ENCODE results near the gene SYK.
"Not testable (repeated sequence)": the region's sequence is repeated elsewhere in the genome, so short reads cannot be mapped to it uniquely, and the experiment has no call there.

SYK gene

DNA sequence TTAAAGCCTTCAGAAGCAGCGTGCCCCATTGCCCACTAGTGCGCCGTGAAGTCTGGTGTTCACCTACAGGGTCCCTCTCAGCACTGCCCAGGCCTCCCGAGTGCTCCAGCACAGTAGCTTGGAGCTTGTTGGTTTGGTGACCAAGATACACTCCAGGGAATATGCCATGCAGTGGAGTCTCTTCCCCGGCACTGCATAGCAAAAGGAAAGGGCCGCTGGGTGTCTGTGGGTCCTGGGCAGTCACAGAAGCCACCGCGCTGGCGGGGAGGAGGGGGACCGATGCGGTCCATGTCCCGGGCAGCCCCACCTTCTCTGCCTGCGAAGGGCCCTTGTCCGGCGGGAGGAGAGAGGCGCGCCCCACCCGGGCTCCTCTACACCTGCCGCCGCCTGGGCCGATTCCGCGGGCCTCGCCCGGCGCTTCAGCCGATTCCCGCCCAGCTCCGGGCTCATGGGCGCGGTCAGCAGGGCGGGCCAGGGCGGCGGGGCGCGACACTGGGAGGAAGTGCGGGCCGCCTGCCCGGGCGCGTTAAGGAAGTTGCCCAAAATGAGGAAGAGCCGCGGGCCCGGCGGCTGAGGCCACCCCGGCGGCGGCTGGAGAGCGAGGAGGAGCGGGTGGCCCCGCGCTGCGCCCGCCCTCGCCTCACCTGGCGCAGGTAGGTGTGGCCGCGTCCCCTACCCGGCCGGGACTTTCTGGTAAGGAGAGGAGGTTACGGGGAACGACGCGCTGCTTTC is at the start of gene SYK:
SYK (plus strand) TSS at position 579 of the 732 bp plus-strand sequence. CDS start 42,080 bp downstream, outside the sequence.
- peak in 1 of 2 donors; percentile 12 for DNase-seq (ENCODE audit: low read depth in 2 of 2)

DNA sequence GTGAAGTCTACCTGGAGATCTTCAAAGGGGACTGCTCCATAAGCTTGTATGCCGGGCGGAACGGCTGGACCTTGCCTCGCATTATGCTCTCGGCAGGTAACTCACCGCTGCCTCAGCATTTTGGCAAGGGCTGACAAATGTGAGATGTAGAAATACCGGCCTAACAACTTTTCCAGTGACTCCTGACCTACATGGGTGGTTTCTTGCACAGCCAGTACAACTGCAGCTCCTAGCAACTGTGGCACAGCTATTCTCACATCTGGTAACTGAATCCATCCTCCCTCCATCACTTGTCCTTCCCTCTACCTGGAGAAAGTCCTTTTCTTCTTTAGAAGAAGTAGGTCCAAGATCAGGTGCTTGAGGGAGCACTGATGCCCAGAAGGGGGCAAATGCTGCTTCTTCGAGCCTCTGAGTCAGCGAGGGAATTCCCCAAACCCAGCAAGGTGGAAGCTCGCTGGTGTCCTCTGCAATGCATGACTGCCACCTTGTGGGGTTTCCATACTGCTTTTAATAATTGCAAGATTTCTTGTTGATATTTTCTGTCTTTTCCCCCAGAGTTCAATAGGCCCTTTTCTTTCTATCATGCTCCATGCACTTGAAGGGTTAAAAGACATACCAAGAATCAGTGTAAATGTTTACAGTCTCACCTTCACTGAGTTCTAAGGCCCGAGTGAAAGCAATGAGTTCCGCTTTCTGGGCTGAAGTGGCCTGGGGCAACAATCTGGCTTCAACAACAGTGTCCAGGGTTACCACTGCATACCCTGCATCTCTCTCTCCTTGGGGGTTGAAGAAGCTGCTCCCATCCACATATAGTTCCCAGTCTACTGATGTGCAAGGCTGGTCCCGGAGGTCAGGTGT is 45.9 kb upstream of the SYK start:
- DNase-seq (ENCODE audit: low read depth in 2 of 2) = peak; percentile 14 to 36

DNA sequence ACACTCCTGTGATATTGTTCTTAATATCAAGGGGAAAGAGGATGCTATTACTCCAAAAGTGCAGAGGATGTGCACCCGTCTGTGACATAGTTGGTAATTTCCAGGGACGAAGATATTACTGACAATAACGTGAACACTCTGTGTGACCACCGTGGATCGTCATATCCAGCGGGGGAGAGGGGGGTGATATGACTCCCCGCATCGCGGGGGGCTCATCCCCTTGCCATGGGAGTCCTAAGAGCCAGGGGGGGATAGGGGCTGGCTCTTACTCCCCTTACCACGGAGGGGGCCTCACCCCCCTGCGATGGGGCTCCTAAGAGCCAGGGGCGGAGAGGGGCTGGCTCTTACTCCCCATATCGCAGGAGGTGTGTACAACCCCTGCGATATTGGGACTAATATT is 41.0 kb upstream of the SYK start:
- not testable (repeated sequence) for DNase-seq (ENCODE audit: low read depth in 2 of 2)

DNA sequence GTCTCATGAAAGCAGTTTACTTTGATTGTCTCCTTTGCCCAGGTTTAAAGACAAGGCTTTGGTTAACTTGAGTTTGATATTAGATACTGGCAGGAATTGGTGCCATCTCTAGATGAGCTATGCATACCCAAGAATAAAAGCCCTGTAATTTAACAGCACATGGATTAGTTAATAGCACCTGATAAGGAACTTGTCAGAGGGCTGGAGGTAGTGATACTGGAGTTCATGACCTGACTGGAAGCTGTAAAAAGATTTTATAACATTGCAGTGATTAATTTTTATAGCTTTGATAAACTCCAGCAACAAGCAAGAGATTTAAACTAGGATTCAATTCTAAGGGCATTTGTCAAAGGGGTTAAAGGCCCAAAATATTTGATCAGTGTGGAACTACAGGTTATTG is 34.9 kb upstream of the SYK start:
- DNase-seq (ENCODE audit: low read depth in 2 of 2) = no peak

DNA sequence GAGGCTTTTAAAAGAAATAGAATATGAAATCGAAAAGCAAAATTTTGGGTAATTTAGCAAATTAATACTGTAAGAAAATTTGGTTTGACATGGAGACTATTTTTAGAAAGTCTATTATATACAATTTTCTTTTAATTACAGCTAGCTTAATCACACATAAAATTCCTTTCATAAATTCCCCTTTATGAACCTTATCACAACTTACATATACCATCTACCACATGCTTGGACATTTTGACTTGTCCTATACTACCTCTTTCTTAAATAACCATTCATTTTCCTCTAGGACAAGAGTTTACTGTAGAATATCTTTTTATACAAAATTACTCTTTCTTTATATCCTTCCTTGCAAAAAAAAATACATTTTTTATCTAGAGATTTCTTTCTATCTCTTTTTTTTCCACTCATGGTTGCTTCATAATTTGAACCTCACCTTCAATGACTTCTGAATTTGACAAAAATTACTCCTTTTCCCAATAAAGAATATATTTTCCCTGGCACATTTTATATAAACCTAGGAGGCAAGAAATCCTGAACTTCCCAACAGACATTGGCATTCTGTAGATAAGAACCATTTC is 34.0 kb upstream of the SYK start:
- DNase-seq (ENCODE audit: low read depth in 2 of 2) = no peak

DNA sequence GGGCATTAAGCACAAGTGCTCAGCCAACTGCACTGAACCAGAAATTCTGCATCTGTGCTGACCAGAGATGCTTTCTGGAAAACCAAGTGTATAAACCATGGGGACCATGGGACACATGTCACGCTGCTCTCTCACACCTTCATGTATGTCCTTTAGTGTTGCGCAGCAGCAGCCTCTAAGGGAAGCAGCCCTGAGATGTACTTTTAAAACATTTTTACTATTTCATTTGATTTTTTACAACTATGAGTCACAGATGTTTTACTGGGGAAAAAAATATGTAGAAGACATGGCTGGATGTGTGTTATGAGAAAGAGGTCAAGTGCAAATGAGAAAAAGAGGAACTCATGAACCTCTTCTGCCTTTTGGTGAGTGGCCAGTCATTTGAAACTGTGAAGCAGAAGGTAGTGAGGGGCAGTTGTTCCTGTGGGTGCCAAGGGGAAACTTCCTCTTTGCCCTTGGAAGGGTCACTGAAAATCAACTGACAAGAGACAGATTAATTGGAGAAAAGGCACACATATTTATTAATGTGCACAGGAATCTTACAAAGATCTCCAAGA is 31.4 kb upstream of the SYK start:
- no peak for DNase-seq (ENCODE audit: low read depth in 2 of 2)

DNA sequence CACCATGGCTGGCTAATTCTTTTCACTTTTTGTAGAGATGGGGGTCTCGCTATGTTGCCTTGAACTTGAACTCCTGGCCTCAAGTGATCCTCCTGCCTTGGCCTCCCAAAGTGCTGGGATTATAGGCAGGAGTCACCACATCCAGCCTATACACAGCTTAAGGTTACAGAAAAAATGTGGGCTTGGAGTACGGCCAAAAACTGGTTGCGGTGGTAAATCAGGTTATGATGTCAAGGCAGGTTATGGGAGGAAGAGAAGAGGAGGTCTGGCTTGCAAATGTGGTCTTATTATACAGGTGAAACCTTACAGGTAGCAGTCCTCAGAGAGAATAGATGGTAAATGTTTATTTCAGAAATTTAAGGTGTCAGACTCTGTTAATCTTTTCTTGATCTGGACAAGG is 30.7 kb upstream of the SYK start:
- DNase-seq (ENCODE audit: low read depth in 2 of 2) = no peak

DNA sequence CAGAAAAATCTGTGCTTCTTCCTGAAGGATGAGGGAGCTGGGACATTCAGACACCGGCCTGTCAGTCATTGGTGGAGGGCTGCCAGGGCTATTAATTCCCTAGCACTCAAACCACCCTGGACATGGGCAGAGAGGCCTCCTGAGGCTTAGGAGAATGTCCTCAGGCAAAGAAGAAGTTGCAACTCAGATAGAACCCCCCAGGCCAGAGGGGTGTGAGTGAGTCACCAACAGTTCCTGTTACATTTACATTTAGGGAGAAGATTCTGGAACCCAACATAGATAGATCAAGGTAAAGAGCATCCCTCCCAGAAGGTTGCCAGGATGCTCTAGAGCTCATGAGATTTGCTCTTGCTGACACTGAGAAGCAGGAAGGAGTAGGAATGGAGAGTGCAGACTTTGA is 29.2 kb upstream of the SYK start:
- DNase-seq (ENCODE audit: low read depth in 2 of 2) = no peak

DNA sequence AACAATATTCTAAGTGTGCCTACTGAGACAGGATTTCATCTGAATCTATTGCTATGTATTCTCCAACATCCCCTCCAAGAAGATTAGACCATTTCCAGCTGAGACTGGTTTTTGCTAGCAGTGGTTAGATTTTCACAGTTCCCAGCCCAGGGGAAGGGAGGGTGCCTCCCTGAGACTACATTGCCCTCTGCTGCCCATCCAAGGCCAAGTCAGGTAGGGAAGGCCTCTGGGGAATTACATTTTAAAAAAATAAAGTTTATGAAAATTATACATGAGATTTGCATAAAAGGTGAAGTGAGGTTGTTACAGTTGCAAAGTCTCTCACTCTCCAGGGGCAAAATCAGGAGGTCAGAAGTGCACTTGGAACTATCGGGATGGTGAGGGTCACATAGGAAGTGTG is 28.0 kb upstream of the SYK start:
- DNase-seq (ENCODE audit: low read depth in 2 of 2) = no peak

DNA sequence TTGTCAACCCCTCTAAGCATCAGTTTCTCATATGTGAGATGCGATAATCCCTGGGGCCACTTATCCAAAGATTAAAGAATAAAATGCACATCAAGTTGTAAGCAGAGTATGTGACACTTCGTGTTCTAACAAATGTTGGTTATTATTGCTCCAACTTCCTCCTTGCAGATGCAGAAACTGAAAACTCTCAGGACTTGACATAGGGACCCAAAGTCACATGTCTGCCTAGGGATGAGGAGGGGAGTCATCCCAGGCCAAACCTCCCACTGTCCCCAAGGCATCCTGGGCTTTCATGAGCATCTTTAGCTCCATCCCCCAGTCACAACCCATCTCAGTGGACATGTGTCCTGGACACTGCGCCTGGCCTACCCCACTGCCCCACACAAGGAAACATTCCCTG is 27.5 kb upstream of the SYK start:
- no peak for DNase-seq (ENCODE audit: low read depth in 2 of 2)

DNA sequence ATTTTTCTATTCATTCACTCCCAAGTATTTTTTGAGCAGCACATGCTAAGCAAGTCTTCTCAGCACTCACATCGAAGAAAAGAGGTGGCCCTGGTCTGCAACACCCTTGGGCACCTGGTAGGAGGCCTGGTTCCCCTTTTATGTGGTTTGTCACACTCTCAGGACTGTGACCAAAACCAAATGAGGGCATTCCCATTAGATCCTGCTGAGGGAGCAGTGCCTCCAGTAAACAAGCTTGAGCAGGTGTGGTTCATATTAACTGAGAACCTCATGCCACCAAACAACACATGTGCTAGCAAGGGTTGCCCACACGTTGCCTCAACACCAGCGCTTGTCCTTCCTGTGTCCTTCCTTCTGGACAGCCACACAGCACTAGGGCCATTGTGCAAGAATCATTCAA is 26.9 kb upstream of the SYK start:
- DNase-seq (ENCODE audit: low read depth in 2 of 2) = no peak

DNA sequence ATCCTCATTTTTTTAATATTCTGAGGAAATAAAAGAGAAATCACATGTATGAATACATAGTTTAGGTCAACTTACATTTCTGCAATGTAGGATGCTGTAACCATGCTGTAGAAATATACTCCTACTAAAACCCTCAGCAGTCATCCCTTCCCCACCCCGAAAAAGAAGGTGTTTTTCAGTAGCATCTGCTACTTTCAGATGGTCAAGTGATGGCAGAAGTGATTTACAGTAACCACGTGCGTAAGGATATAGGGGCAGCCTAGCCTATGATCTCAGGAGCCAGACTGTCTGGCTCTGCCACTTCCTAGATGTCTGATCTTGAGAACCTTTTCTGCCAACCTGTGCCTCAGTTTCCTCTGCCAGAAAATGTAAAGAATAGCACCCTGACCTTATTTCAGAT is 26.0 kb upstream of the SYK start:
- DNase-seq (ENCODE audit: low read depth in 2 of 2) = no peak

DNA sequence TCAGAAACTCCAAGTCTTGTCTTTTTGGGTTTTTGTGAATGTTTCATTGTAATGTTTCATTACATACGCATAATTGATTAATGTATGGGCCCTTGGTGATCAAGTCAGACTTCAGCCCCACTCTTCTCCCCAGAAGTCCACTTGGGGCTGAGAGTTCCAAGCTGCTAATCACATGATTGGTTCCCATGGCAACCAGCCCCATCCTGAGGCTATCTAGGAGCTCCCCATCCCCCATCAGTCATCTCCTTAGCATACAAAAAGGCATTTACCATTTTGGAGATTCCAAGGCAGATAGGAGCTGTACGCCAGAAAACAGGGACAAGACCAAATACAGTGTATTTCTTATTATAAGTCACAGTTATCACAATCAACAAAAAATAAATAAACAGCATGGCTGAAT is 22.9 kb upstream of the SYK start:
- no peak for DNase-seq (ENCODE audit: low read depth in 2 of 2)

DNA sequence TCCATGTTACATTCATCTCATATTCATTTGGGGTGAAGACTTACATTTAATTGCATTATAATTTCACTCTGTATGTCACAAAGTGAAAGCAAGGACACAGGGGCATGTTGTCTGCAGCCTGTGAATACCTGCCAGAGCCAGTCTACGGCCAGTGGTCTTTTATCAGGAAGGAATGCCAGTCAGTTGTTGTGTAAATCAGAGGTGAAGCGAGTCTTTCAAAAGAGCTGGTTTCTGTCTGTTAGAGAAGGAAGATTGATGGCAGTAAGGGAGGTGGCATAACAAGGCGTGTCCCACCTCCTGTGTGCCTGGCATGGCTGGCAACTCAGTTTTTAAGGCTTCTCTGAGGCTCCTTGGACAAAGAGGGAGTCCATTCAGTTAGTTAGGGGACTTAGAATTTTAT is 18.1 kb upstream of the SYK start:
- DNase-seq (ENCODE audit: low read depth in 2 of 2) = no peak

DNA sequence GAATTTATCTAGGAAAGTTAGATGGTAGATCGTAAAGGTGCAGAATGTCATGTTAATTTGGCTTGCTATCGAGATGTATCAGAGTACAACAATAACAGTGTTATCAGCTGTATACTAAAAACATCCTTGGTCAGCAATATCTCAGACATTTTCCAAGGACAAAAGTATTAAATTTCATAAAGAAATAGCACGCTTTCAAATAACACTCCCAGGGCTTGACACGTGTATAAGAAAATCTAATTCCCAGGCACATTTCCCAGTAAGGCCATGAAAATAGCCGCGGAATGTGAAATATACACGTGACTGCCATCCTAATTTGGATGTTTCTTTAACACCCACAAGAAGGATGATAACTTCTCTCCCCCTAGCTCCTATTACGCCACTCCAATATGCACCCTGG is 17.7 kb upstream of the SYK start:
- DNase-seq (ENCODE audit: low read depth in 2 of 2) = no peak

DNA sequence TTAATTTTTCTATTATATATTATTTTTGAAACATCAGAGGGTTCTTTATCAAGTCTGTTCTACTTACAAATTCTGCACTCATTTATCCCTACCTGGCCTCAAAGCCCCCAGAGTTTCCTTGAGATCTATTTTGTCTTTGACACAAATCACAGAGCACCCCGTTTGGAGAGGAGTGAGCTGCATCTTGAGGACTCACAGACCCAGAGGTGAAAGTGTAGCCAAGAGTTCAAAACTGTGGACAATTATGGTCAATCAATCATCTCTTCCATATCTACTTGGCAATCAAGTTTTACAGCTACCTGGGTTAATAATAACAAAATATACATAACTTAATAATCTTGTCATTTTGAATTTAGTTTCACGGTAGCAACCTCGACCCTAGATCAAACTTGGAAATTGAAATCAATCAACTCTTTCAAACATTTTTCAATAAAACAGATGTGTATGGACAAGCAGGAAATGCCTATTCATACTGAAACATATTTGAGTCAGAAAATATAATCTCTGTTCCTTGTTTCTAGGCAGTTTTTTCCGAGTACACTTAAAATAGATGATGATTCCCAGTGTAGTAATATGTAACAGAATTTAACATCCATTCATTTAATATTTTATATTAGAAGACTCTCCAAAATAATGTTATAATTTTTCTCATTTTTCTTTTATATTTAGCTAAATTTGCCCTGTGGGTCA is 13.7 kb upstream of the SYK start:
- DNase-seq (ENCODE audit: low read depth in 2 of 2) = no peak

DNA sequence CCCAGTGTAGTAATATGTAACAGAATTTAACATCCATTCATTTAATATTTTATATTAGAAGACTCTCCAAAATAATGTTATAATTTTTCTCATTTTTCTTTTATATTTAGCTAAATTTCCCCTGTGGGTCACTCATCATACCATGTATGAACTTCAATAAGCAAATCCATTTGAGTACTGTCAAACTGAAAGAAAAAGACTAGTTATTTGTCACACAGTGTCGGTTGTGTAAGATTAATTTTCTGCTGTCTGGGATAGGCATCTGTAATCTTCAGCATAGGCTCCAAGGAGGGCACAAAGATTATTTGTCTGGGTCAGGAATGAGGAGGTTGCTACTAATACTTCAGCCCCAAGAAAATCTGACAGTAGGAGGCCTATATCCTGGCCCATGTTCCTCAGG is 13.1 kb upstream of the SYK start:
- not testable (repeated sequence) for DNase-seq (ENCODE audit: low read depth in 2 of 2)

DNA sequence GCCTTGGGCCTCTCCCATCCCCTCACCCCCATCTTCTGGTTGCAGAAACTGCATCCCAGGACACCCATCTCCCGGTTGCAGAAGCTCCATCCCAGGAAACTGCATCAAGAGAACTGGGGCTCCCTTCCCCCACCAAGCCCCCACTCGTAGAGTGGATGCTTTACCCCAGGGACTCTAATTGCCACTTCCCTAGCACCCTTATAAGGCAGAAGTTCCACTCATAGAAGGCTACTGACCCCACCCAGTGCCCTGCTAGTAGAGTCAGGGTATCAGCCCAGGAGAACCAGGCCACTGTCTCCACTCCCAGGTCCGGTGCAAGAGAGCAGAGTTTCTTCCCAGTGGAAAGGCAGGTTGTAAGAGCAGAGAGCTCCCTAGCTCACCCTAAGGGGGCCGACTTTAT is 12.2 kb upstream of the SYK start:
- DNase-seq (ENCODE audit: low read depth in 2 of 2) = no peak

DNA sequence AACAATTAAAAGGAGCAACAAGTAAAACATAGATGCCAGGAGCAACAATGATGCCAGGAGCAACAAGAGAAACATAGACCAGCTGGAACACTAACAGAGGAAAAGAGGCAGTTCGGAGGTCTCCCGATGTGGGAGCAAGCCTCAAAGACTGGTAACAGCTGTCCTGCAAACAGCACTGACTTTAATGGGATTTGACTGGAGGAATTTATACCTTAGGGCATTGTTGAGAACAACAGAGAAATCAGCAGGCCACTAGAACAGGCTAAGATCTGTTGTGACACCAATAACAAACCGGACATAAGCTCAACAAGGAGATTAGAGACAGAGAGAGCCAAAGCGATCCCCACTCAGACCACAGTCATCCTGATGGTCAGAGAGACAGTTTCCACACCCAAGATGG is 11.8 kb upstream of the SYK start:
- DNase-seq (ENCODE audit: low read depth in 2 of 2) = no peak

DNA sequence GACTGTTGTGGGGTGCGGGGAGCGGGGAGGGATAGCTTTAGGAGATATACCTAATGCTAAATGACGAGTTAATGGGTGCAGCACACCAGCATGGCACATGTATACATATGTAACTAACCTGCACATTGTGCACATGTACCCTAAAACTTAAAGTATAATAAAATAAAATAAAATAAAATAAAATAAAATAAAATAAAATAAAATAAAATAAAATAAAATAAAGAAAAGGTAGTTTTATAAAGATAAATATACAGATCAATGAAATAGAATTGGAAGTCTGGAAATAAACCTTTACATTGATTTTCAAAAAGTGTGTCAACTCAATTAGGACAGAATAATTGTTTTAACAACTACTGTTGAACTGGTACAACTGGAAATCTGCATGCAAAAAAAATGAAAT is 8.6 kb upstream of the SYK start:
- DNase-seq (ENCODE audit: low read depth in 2 of 2) = not testable (repeated sequence)

DNA sequence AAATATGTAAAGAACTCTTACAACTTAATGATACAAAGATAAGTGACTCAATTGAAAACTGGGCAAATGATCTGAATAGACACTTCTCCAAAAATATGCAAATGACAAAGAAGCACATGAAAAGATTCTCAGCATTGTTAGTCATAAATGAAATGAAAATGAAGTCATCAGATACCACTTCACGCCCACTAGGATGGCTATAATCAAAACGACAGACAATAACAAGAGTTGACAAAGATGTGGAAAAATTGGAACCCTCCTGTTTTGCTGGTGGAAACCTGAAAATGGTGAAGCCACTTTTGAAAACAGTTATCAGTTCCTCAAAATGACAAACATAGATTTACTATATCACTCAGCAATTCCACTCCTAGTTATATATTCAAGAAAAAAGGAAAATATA is 7.9 kb upstream of the SYK start:
- DNase-seq (ENCODE audit: low read depth in 2 of 2) = no peak

DNA sequence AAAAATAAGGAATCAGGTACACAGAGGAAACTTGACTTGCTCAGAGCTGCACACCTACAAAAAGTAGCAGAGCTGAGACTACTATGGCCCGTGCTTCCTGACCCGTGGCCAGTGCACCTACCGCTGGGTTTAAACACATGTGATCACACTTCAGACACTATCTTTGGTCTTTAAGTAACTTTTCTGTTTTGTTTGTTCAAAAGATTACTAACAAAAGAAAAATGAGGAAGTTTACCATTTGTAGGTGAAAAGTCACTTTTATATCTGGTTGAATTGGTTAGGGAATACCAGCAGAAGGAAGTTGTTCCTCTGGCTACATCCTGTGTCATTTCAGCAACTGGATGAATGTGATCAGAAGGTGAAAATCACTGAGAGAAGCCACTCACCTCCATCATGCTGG is 6.5 kb upstream of the SYK start:
- no peak for DNase-seq (ENCODE audit: low read depth in 2 of 2)

All from stimulated activated CD8-positive, alpha-beta memory T cell treated with anti-CD3 and anti-CD28 coated beads, Interleukin-15, amount 100 ng/mL, for 4 hours (primary cell).